OCI-LY7 (cell line): ENCODE data around the gene PITPNM3.

Experiments
- EZH2phosphoT487 ChIP-seq: fragments of 200-600 bp; sonication (generic); IDR thresholded peaks from 2 replicates; pipeline ENCODE4 v1.6.1; 2018; ENCODE audit warnings: low read depth, borderline replicate concordance, mild to moderate bottlenecking, mixed run types, antibody characterized with exemption, low read length, moderate library complexity, mixed read lengths
- TF ChIP-seq, protein P1 (sequence below): fragments of 200-600 bp; sonication (generic); conservative IDR thresholded peaks from 2 replicates; pipeline ENCODE4 v1.5.1; 2014; ENCODE audit warnings: mild to moderate bottlenecking, antibody characterized with exemption, low read length, moderate library complexity, mixed read lengths

DNA sequence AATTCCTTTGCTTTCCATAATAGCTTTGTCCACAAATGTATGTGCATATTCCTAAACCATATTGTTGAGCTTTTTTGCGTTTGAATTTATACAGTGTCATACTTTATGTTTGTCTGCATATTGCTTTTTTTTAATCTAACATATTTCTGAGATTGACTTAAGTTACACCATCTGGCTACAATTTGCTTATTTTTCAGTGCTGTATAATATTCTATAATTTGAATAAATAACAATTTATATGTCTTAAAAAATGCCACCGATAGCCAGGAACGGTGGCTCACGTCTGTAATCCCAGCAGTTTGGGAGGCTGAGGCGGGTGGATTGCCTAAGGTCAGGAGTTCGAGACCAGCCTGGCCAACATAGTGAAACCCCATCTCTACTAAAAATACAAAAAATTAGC is 113.6 kb downstream of the PITPNM3 start:
- TF ChIP-seq EZH2phosphoT487, result no peak
- TF ChIP-seq, protein P1, sequence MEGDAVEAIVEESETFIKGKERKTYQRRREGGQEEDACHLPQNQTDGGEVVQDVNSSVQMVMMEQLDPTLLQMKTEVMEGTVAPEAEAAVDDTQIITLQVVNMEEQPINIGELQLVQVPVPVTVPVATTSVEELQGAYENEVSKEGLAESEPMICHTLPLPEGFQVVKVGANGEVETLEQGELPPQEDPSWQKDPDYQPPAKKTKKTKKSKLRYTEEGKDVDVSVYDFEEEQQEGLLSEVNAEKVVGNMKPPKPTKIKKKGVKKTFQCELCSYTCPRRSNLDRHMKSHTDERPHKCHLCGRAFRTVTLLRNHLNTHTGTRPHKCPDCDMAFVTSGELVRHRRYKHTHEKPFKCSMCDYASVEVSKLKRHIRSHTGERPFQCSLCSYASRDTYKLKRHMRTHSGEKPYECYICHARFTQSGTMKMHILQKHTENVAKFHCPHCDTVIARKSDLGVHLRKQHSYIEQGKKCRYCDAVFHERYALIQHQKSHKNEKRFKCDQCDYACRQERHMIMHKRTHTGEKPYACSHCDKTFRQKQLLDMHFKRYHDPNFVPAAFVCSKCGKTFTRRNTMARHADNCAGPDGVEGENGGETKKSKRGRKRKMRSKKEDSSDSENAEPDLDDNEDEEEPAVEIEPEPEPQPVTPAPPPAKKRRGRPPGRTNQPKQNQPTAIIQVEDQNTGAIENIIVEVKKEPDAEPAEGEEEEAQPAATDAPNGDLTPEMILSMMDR, result no peak
